Adrenal gland (tissue), 5 donors: ENCODE measurements around the gene ACADS.

Experiments
- CTCF ChIP-seq, 6 experiments: fragments of 450-650 bp in 4 of 6; fragments of 200-600 bp in 2 of 6; sonication (generic) in 1 of 6; IDR thresholded peaks; 1 replicate in 5 of 6; 2 replicates in 1 of 6; pipeline versions ENCODE4 v1.5.1 to v1.8.0; 2016 to 2021; ENCODE audit warnings: antibody characterized with exemption in 6 of 6, mild to moderate bottlenecking in 2 of 6, moderate library complexity in 1 of 6
- POLR2A ChIP-seq, 2 donors: fragments of 450-650 bp; IDR thresholded peaks; one replicate each; pipeline ENCODE4 v1.6.1; 2017; ENCODE audit warnings: antibody characterized with exemption in 2 of 2, mild to moderate bottlenecking in 2 of 2, moderate library complexity in 1 of 2
- donor health status: DM: no; HTN: no; CAD: no.

GRCh38 chr12:120692524-120693033, 33.0 kb upstream of the ACADS start:
- TF ChIP-seq CTCF (IDR thresholded peaks at IDR 0.05), result no peak
- no peak for TF ChIP-seq POLR2A (IDR thresholded peaks at IDR 0.05)
